Mesenchymal stem cell (in vitro differentiated cells and primary cell): ENCODE measurements around the gene TMEM69.

Experiments
- DNase-seq: peaks from one replicate; pipeline ENCODE4 v3.0.0-alpha.2; 2013
- H2AFZ ChIP-seq: one replicate; pipeline ENCODE4 v1.6.1; 2013; ENCODE audit warnings: low read depth, mild to moderate bottlenecking, control low read depth, inconsistent platforms, low read length, moderate library complexity
- H2AK5ac ChIP-seq: 2 replicates; pipeline ENCODE4 v1.6.1; 2013; ENCODE audit warnings: low read length, moderate library complexity, mild to moderate bottlenecking, inconsistent platforms; ENCODE audit not compliant: severe bottlenecking
- H2BK120ac ChIP-seq: one replicate; pipeline ENCODE4 v1.6.1; 2013; ENCODE audit warnings: low read depth, mild to moderate bottlenecking, inconsistent platforms, low read length, moderate library complexity
- H2BK12ac ChIP-seq, 2 experiments: one replicate each; pipeline ENCODE4 v1.6.1; 2013; ENCODE audit warnings: inconsistent platforms in 2 of 2, low read length in 2 of 2, mild to moderate bottlenecking in 2 of 2, moderate library complexity in 2 of 2, control low read depth in 1 of 2
- H2BK15ac ChIP-seq: one replicate; pipeline ENCODE4 v1.6.1; 2013; ENCODE audit warnings: mild to moderate bottlenecking, low read depth, inconsistent platforms; ENCODE audit not compliant: poor library complexity, severe bottlenecking
- H2BK5ac ChIP-seq: 2 replicates; pipeline ENCODE4 v1.6.1; 2013; ENCODE audit warnings: low read depth, mild to moderate bottlenecking, low read length, control low read depth, inconsistent platforms; ENCODE audit not compliant: poor library complexity, severe bottlenecking
- H3K14ac ChIP-seq, 2 experiments: one replicate each; pipeline ENCODE4 v1.6.1; 2013; ENCODE audit warnings: inconsistent platforms in 2 of 2, low read length in 2 of 2, control low read depth in 1 of 2, mild to moderate bottlenecking in 1 of 2, moderate library complexity in 1 of 2
- H3K18ac ChIP-seq, 2 experiments: one replicate each; pipeline ENCODE4 v1.6.1; 2013; ENCODE audit warnings: inconsistent platforms in 2 of 2, low read length in 2 of 2, control low read depth in 1 of 2, low read depth in 1 of 2, mild to moderate bottlenecking in 1 of 2
- H3K23ac ChIP-seq, 2 experiments: one replicate each; pipeline ENCODE4 v1.6.1; 2013; ENCODE audit warnings: inconsistent platforms in 2 of 2, low read length in 2 of 2, mild to moderate bottlenecking in 2 of 2, moderate library complexity in 2 of 2, control low read depth in 1 of 2
- H3K27ac ChIP-seq: 2 replicates; pipeline ENCODE4 v1.5.1; 2013; ENCODE audit warnings: mild to moderate bottlenecking, moderate library complexity, low read length, control low read depth, inconsistent platforms; ENCODE audit not compliant: poor library complexity, severe bottlenecking
- H3K27me3 ChIP-seq, 2 experiments: 2 replicates each; pipeline versions ENCODE4 v1.6.1 to v1.7.0; 2013; ENCODE audit warnings: low read length in 2 of 2, mild to moderate bottlenecking in 2 of 2, moderate library complexity in 2 of 2, control low read depth in 1 of 2, inconsistent platforms in 1 of 2; ENCODE audit not compliant: control insufficient read depth in 1 of 2, insufficient read depth in 1 of 2
- H3K36me3 ChIP-seq, 2 experiments: 2 replicates each; pipeline versions ENCODE4 v1.6.1 to v1.7.0; 2013; ENCODE audit warnings: low read length in 2 of 2, control low read depth in 1 of 2, inconsistent platforms in 1 of 2, low read depth in 1 of 2, mild to moderate bottlenecking in 1 of 2; ENCODE audit not compliant: insufficient read depth in 2 of 2, control insufficient read depth in 1 of 2
- H3K4ac ChIP-seq, 2 experiments: one replicate each; pipeline ENCODE4 v1.6.1; 2013; ENCODE audit warnings: inconsistent platforms in 2 of 2, low read length in 2 of 2, mild to moderate bottlenecking in 2 of 2, moderate library complexity in 2 of 2, control low read depth in 1 of 2, low read depth in 1 of 2
- H3K4me1 ChIP-seq: 2 replicates; pipeline ENCODE4 v1.6.1; 2013; ENCODE audit warnings: low read depth, low read length, control low read depth; ENCODE audit not compliant: control insufficient read depth, insufficient read depth
- H3K4me2 ChIP-seq: 2 replicates; pipeline ENCODE4 v1.6.1; 2013; ENCODE audit warnings: low read length, mild to moderate bottlenecking, inconsistent platforms; ENCODE audit not compliant: poor library complexity, severe bottlenecking
- H3K4me3 ChIP-seq, 2 experiments: 2 replicates each; pipeline versions ENCODE4 v1.5.1 to v1.7.0; 2013; ENCODE audit warnings: low read length in 2 of 2, mild to moderate bottlenecking in 2 of 2, control low read depth in 1 of 2, low read depth in 1 of 2; ENCODE audit not compliant: insufficient read depth in 1 of 2
- H3K79me1 ChIP-seq: replicated peaks from 2 replicates; pipeline ENCODE4 v1.6.1; 2013; ENCODE audit warnings: mild to moderate bottlenecking, control low read depth, low read length, inconsistent platforms; ENCODE audit not compliant: poor library complexity, severe bottlenecking
- H3K9ac ChIP-seq: 2 replicates; pipeline ENCODE4 v1.7.0; 2013; ENCODE audit warnings: mild to moderate bottlenecking, low read length, moderate library complexity
- H3K9me3 ChIP-seq: 2 replicates; pipeline ENCODE4 v1.7.0; 2013; ENCODE audit warnings: mild to moderate bottlenecking, low read length; ENCODE audit not compliant: control insufficient read depth
- H4K8ac ChIP-seq: one replicate; pipeline ENCODE4 v1.6.1; 2013; ENCODE audit warnings: inconsistent platforms, mild to moderate bottlenecking, low read length, moderate library complexity
- H4K91ac ChIP-seq: one replicate; pipeline ENCODE4 v1.6.1; 2013; ENCODE audit warnings: mild to moderate bottlenecking, low read length, inconsistent platforms
- WGBS: methylation state at CpG from one replicate; pipeline ENCODE4 v1.1.7; 2013; ENCODE audit warnings: mixed read lengths; 5-methylcytosine and 5-hydroxymethylcytosine counted together

Gene TMEM69

GRCh38 chr1:45678489-45678888 lies 9.5 kb upstream of the TMEM69 start:
- H3K4me3 ChIP-seq: no peak overlapping the region
- no peak for DNase-seq
- H2BK15ac ChIP-seq: no peak overlapping the region
- no peak overlapping the region for H2BK120ac ChIP-seq
- H3K4me1 ChIP-seq: peaks cover 11% of the 10 kb centered on the region
- peak overlapping the region; percentile 22 for H3K9ac ChIP-seq
- no peak overlapping the region for H2AK5ac ChIP-seq
- H4K8ac ChIP-seq: no peak overlapping the region
- H3K18ac ChIP-seq: no peak overlapping the region
- H4K91ac ChIP-seq: no peak overlapping the region
- H3K36me3 ChIP-seq: peaks cover 0 to 7% of the 10 kb centered on the region in 2 experiments
- H3K79me1 ChIP-seq: no peaks in the 10 kb centered on the region
- H3K4ac ChIP-seq: no peak overlapping the region
- H3K9me3 ChIP-seq: no peaks in the 10 kb centered on the region
- H3K14ac ChIP-seq: no peak overlapping the region
- H3K23ac ChIP-seq: no peak overlapping the region
- no peak overlapping the region for H2AFZ ChIP-seq
- no peaks in the 10 kb centered on the region for H3K27me3 ChIP-seq
- no peak overlapping the region for H2BK12ac ChIP-seq
- no peak overlapping the region for H2BK5ac ChIP-seq
- H3K27ac ChIP-seq: no peak overlapping the region
- H3K4me2 ChIP-seq: no peak overlapping the region

- peaks cover 10% of the 10 kb centered on the region for H3K4me1 ChIP-seq
- H3K27me3 ChIP-seq: no peaks in the 10 kb centered on the region
- H4K91ac ChIP-seq: no peak overlapping the region
- H2AK5ac ChIP-seq: no peak overlapping the region
- no peak overlapping the region for H3K18ac ChIP-seq
- no peaks in the 10 kb centered on the region for H3K79me1 ChIP-seq
- no peak overlapping the region for H3K27ac ChIP-seq
- peak overlapping the region in 1 of 2 experiments; percentile 20 for H3K23ac ChIP-seq
- no peak overlapping the region for H4K8ac ChIP-seq
- H3K9ac ChIP-seq: peak overlapping the region; percentile 22
- no peak overlapping the region for H2BK5ac ChIP-seq
- H2AFZ ChIP-seq: no peak overlapping the region
- H3K14ac ChIP-seq: no peak overlapping the region
- H3K36me3 ChIP-seq: peaks cover 0 to 7% of the 10 kb centered on the region in 2 experiments
- H3K4me2 ChIP-seq: no peak overlapping the region
- 60% methylated on average over 3 of the region's 3 CpGs for WGBS
- no peak overlapping the region for H2BK120ac ChIP-seq
- H3K9me3 ChIP-seq: no peaks in the 10 kb centered on the region
- no peak overlapping the region for H2BK12ac ChIP-seq
- DNase-seq: no peak
- no peak overlapping the region for H3K4ac ChIP-seq
- H3K4me3 ChIP-seq: no peak overlapping the region
- no peak overlapping the region for H2BK15ac ChIP-seq
These were observed 8.9 kb upstream of the TMEM69 start for GRCh38 chr1:45679123-45679522.

GRCh38 chr1:45682942-45683341 lies 5.0 kb upstream of the TMEM69 start:
- Histone ChIP-seq H2BK5ac (no peak overlapping the region), H3K23ac (no peak overlapping the region), H4K8ac (no peak overlapping the region), H3K27ac (no peak overlapping the region), H3K36me3 (no peaks in the 10 kb centered on the region), H2AFZ (no peak overlapping the region), H3K4ac (no peak overlapping the region), H2BK15ac (no peak overlapping the region), H3K14ac (no peak overlapping the region), H2AK5ac (no peak overlapping the region), H3K9ac (peak overlapping the region; percentile 27), H3K4me2 (no peak overlapping the region), H3K4me1 (peaks cover 8% of the 10 kb centered on the region), H2BK120ac (no peak overlapping the region), H4K91ac (no peak overlapping the region), H3K18ac (no peak overlapping the region), H2BK12ac (no peak overlapping the region), H3K9me3 (no peaks in the 10 kb centered on the region), H3K4me3 (no peak overlapping the region), H3K79me1 (no peaks in the 10 kb centered on the region), H3K27me3 (no peaks in the 10 kb centered on the region)
- DNase-seq: no peak
- 100% methylated on average over 6 of the region's 6 CpGs for WGBS

- Histone ChIP-seq H3K9me3 (no peaks in the 10 kb centered on the region), H3K14ac (no peak overlapping the region)
These were observed 3.6 kb upstream of the TMEM69 start for GRCh38 chr1:45684402-45684801.

More at GRCh38 chr1:45684402-45684801, 3.6 kb upstream of the TMEM69 start:
- peak overlapping the region in 1 of 2 experiments; percentile 91 for H3K4me3 ChIP-seq
- H3K9ac ChIP-seq: peak overlapping the region; percentile 98
- peaks cover 11% of the 10 kb centered on the region for H3K4me1 ChIP-seq
- no peak overlapping the region for H3K27ac ChIP-seq
- no peak overlapping the region for H4K91ac ChIP-seq
- H2AK5ac ChIP-seq: no peak overlapping the region
- no peak overlapping the region for H3K4ac ChIP-seq
- no peak overlapping the region for H2BK15ac ChIP-seq
- H3K23ac ChIP-seq: no peak overlapping the region
- H2BK12ac ChIP-seq: no peak overlapping the region
- H3K36me3 ChIP-seq: no peaks in the 10 kb centered on the region
- no peak for DNase-seq
- no peaks in the 10 kb centered on the region for H3K27me3 ChIP-seq
- H3K4me2 ChIP-seq: peak overlapping the region; percentile 68
- H2BK120ac ChIP-seq: no peak overlapping the region
- 81% methylated on average over 1 of the region's 2 CpGs for WGBS
- H2AFZ ChIP-seq: no peak overlapping the region
- no peak overlapping the region for H2BK5ac ChIP-seq
- peaks cover 1% of the 10 kb centered on the region for H3K79me1 ChIP-seq
- H3K18ac ChIP-seq: no peak overlapping the region
- no peak overlapping the region for H4K8ac ChIP-seq
